Panc1 (cell line): Measurements from ENCODE around the gene C16orf86. TPM values are rescaled to one million over a fixed set of nuclear protein-coding genes. Genes with fewer than 3 reads are reported as not detected.

ENCODE experiments used
- ATAC-seq: fragments of 200-7000 bp; cut with Tn5 transposase; 2 replicates; pipeline ENCODE4 v1.9.1; 2020; ENCODE audit warnings: mild to moderate bottlenecking, moderate library complexity
- BruUV-seq: library from RNA; stranded (reverse); fragments of 400-500 nt; replicated peaks from 2 replicates; lab custom pipeline; 2021; lab: Mats Ljungman, UMichigan
- CTCF ChIA-PET: fragments of 300-600 bp; sonication (Branson Sonifier 250); formaldehyde crosslinking; loops from one replicate; lab custom pipeline; 2022; ENCODE audit warnings: antibody characterized with exemption; lab: Charles Lee
- POLR2A ChIA-PET: fragments of 300-600 bp; sonication (Branson Sonifier 250); formaldehyde crosslinking; loops from one replicate; lab custom pipeline; 2022; ENCODE audit warnings: antibody characterized with exemption; lab: Charles Lee
- DNase-seq: peaks from one replicate; pipeline ENCODE4 v3.0.0-alpha.2; 2010; ENCODE audit warnings: low read depth, low spot score
- H3K27ac ChIP-seq: 2 replicates; pipeline ENCODE4 v1.5.1; 2011; ENCODE audit warnings: mild to moderate bottlenecking, low read length, inconsistent platforms
- H3K27me3 ChIP-seq: fragments of 200-500 bp; sonication (Bioruptor generic); 2 replicates; pipeline ENCODE4 v1.6.0; 2014; ENCODE audit warnings: low read length, inconsistent platforms; ENCODE audit not compliant: control insufficient read depth, insufficient read depth
- H3K36me3 ChIP-seq: fragments of 200-500 bp; sonication (Bioruptor generic); 2 replicates; pipeline ENCODE4 v1.5.1; 2014; ENCODE audit warnings: inconsistent platforms, mild to moderate bottlenecking, low read length, moderate library complexity; ENCODE audit not compliant: control insufficient read depth, insufficient read depth
- H3K4me1 ChIP-seq: 2 replicates; pipeline ENCODE4 v1.5.1; 2011; ENCODE audit warnings: inconsistent platforms, mild to moderate bottlenecking, low read length, moderate library complexity; ENCODE audit not compliant: control insufficient read depth, insufficient read depth
- H3K4me3 ChIP-seq, 2 experiments: 2 replicates each; pipeline ENCODE4 v1.5.1; 2011 to 2012; ENCODE audit warnings: low read depth in 2 of 2, low read length in 2 of 2, mild to moderate bottlenecking in 2 of 2, inconsistent platforms in 1 of 2, moderate library complexity in 1 of 2
- H3K9me3 ChIP-seq: fragments of 200-500 bp; sonication (Bioruptor generic); 2 replicates; pipeline ENCODE4 v1.5.1; 2014; ENCODE audit warnings: low read depth, mild to moderate bottlenecking, inconsistent platforms, low read length, moderate library complexity; ENCODE audit not compliant: control insufficient read depth, insufficient read depth
- POLR2AphosphoS5 ChIP-seq: IDR thresholded peaks from 2 replicates; pipeline ENCODE4 v1.6.1; 2012; ENCODE audit warnings: mild to moderate bottlenecking, low read depth, low read length, moderate library complexity
- SIN3A ChIP-seq: IDR thresholded peaks from 2 replicates; pipeline ENCODE4 v1.6.1; 2012; ENCODE audit warnings: low read depth, mild to moderate bottlenecking, low read length, moderate library complexity, borderline replicate concordance; ENCODE audit not compliant: insufficient read depth
- TCF7L2 ChIP-seq: IDR thresholded peaks from 2 replicates; pipeline ENCODE4 v1.6.1; 2011; ENCODE audit warnings: mild to moderate bottlenecking, low read depth, low read length, inconsistent platforms
- in situ Hi-C: cut with HindIII; loops from 2 replicates; pipeline ENCODE4 v1.10.0; 2016; ENCODE audit warnings: low sequenced_read_pairs, low pct_unique_long_range_greater_than_20kb
- intact Hi-C: fragments of 100-400 bp; cut with micrococcal nuclease; formaldehyde crosslinking; loops from one replicate; pipeline ENCODE4 v1.10.0; 2022; ENCODE audit not compliant: unreplicated experiment
- total RNA-seq: library from RNA; stranded (reverse); gene quantifications from one replicate; pipeline ENCODE4 v1.2.1, GENCODE V29; 2021; ENCODE audit not compliant: unreplicated experiment
- TF ChIP-seq, protein P1 (sequence below), 2 experiments: IDR thresholded peaks; 2 replicates each; pipeline ENCODE4 v1.6.1; 2011 to 2012; ENCODE audit warnings: low read depth in 2 of 2, control low read depth in 1 of 2, low read length in 1 of 2, mild to moderate bottlenecking in 1 of 2, moderate library complexity in 1 of 2; ENCODE audit not compliant: insufficient read depth in 1 of 2
- TF ChIP-seq, protein P2 (sequence below): fragments of 450-650 bp; IDR thresholded peaks from 2 replicates; pipeline ENCODE4 v1.5.1; 2017; ENCODE audit warnings: mild to moderate bottlenecking

C16orf86 gene
- total RNA-seq, 1 experiment from 2014 or later, result 0.80 TPM

DNA sequence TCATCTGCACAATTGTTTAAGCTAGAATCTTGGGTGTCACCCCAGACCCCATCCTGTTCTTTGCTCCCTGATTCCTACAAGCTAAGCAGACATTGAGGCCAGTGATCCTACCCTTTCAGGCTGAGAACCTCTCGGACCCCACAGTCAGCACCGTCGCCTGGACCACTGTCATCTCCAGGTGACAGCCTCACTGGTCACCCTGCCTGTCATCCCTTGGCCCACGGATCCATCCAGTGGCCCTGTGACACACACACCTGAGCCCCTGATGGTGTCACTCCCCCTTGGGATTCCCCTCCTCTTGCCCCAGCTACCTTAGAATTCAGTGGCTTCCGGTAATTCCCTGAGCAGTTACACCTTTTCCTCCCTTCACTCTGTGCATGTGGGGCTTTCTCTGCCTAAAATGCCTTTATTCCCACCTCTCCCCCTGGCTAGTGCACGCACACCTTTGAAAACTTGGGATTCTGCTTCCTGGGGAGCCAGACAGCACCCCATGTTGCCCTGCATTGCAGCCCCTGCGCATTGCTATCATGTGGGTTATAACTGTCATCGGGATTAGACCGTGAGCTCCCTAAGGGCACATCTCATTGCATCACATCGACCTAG lies 3.0 kb downstream of the C16orf86 start:
- Histone ChIP-seq H3K4me1 (peaks cover 14% of the 10 kb centered on the region), H3K27me3 (no peaks in the 10 kb centered on the region), H3K27ac (no peak overlapping the region), H3K4me3 (no peak overlapping the region), H3K9me3 (no peaks in the 10 kb centered on the region), H3K36me3 (no peaks in the 10 kb centered on the region)
- in situ Hi-C loops (no loop called here), intact Hi-C loops (loop anchor here (5.0 to 10.0 kb wide), 2 partner anchors 135 to 258 kb away; partner anchors contain the start of genes RANBP10 and TSNAXIP1)
- no peak for ATAC-seq
- DNase-seq, result no peak
- POLR2A ChIA-PET, result no interaction called here
- BruUV-seq, result no TSS peak
- TF ChIP-seq, protein P1, sequence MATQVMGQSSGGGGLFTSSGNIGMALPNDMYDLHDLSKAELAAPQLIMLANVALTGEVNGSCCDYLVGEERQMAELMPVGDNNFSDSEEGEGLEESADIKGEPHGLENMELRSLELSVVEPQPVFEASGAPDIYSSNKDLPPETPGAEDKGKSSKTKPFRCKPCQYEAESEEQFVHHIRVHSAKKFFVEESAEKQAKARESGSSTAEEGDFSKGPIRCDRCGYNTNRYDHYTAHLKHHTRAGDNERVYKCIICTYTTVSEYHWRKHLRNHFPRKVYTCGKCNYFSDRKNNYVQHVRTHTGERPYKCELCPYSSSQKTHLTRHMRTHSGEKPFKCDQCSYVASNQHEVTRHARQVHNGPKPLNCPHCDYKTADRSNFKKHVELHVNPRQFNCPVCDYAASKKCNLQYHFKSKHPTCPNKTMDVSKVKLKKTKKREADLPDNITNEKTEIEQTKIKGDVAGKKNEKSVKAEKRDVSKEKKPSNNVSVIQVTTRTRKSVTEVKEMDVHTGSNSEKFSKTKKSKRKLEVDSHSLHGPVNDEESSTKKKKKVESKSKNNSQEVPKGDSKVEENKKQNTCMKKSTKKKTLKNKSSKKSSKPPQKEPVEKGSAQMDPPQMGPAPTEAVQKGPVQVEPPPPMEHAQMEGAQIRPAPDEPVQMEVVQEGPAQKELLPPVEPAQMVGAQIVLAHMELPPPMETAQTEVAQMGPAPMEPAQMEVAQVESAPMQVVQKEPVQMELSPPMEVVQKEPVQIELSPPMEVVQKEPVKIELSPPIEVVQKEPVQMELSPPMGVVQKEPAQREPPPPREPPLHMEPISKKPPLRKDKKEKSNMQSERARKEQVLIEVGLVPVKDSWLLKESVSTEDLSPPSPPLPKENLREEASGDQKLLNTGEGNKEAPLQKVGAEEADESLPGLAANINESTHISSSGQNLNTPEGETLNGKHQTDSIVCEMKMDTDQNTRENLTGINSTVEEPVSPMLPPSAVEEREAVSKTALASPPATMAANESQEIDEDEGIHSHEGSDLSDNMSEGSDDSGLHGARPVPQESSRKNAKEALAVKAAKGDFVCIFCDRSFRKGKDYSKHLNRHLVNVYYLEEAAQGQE (IDR thresholded peaks at IDR 0.05; ENCODE audit: insufficient read depth in 1 of 2, low read depth in 2 of 2, low read length in 1 of 2), result no peak
- TF ChIP-seq, protein P2, sequence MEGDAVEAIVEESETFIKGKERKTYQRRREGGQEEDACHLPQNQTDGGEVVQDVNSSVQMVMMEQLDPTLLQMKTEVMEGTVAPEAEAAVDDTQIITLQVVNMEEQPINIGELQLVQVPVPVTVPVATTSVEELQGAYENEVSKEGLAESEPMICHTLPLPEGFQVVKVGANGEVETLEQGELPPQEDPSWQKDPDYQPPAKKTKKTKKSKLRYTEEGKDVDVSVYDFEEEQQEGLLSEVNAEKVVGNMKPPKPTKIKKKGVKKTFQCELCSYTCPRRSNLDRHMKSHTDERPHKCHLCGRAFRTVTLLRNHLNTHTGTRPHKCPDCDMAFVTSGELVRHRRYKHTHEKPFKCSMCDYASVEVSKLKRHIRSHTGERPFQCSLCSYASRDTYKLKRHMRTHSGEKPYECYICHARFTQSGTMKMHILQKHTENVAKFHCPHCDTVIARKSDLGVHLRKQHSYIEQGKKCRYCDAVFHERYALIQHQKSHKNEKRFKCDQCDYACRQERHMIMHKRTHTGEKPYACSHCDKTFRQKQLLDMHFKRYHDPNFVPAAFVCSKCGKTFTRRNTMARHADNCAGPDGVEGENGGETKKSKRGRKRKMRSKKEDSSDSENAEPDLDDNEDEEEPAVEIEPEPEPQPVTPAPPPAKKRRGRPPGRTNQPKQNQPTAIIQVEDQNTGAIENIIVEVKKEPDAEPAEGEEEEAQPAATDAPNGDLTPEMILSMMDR, result no peak
- TF ChIP-seq SIN3A, result no peak
- TF ChIP-seq TCF7L2, result no peak
- no peak for TF ChIP-seq POLR2AphosphoS5
- CTCF ChIA-PET, result interaction anchor here (0.6 kb wide), 1 partner anchor 197 kb away, joined by 3 read pairs; no protein-coding TSS in a partner anchor

DNA sequence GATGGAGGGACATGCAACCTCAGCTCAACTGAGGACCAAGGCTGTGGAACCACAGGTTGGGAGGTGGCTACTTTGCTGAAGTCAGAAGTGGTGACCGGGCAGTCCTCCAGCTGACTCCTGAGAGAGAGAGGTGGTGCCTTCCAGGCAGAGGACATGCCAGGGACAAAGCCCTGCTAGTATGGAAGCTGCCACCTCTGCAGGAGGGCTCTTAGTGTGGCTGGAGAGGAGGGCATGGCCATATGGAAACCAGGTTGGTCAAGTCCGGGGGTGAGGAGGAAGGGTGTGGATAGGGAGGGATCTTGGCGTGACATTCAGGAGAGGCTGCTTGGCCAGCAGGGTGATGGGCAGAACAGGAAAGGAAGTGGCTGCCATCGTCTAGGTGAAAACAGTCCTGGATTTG lies 5.7 kb downstream of the C16orf86 start:
- ATAC-seq (no peak), DNase-seq (no peak)
- TF ChIP-seq POLR2AphosphoS5 (no peak), SIN3A (no peak), TCF7L2 (no peak)
- TF ChIP-seq, protein P2, result no peak
- TF ChIP-seq, protein P1 (IDR thresholded peaks at IDR 0.05; ENCODE audit: insufficient read depth in 1 of 2, low read depth in 2 of 2, low read length in 1 of 2), result no peak
- Histone ChIP-seq H3K27ac (no peak overlapping the region), H3K27me3 (no peaks in the 10 kb centered on the region), H3K4me3 (no peak overlapping the region), H3K4me1 (peaks cover 9% of the 10 kb centered on the region), H3K9me3 (no peaks in the 10 kb centered on the region), H3K36me3 (no peaks in the 10 kb centered on the region)
- CTCF ChIA-PET, result interaction anchor here (0.5 to 0.6 kb wide), 3 partner anchors 93 to 355 kb away, joined by 3 to 6 read pairs (median 4); no protein-coding TSS in a partner anchor
- POLR2A ChIA-PET, result no interaction called here
- no TSS peak for BruUV-seq
- in situ Hi-C loops, result no loop called here
- intact Hi-C loops, result loop anchor here (5.0 to 10.0 kb wide), 2 partner anchors 132 to 255 kb away; partner anchors contain the start of genes RANBP10 and TSNAXIP1
